ENCODE results near the gene APOH. TPM values are rescaled to one million over a fixed set of nuclear protein-coding genes. Genes with fewer than 3 reads are reported as not detected.

Gene APOH
- total RNA-seq, 2 donors from 2014 or later: 0.32 to 0.34 TPM

DNA sequence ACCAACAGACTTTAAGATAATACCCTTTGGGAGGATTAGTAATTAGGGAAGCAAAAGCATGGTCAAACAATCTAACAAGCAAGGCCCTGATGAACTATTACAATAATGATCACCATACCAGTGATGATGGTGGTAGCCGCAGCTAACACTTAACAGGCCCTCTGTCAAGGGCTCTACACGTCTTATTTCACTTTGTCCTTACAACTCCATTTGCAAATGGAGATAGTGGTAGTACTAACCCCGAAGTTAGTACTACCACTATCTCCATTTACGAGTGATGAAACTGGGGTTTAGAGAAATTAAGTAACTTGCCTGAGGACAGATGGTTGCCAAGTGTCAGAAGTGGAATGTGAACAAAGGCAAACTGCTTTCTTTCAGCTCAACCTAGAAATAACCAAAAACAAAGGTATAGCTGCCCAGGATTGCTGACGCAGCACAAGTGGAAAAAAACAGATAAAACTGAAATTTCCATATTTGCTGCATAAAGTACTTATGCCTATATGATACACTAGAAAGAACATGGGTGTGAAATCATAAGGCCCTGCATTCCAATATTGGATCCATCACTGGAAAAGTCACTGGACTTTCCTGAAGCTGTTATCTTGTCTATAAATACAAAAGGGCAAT is 61.9 kb downstream of the APOH start:
- DNase-seq: no peak
- no peak for ATAC-seq
- intact Hi-C loops (cut with DNase I): loop anchor here (5.0 to 10.0 kb wide), 5 partner anchors 733 to 933 kb away; no protein-coding TSS in a partner anchor

DNA sequence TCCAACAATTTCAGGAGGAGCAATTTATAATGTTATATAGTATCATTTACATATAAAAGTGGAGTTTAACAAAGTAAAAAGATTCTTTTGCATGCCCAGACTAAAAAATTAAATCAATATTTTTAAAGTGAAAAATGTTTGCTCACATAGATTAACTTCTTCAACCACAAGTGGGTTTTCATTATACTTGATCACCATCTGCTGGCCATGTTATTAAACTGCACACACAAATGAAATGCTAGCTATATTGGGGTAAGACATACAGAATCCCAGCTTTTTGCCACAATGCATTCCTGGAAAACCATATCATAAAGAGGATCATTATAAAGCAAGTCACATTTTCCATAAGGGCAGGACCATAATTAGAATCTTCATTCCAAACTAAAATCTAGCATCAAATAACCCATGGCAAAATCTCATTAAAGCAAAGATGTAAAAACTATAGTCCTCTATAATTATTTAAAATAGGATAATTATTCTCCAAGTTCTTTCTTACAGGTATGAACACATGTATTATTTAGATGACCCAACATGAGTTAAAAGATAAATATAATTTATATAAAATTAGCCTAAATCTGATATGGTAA is 63.6 kb downstream of the APOH start:
- intact Hi-C loops (cut with DNase I): loop anchor here (5.0 to 10.0 kb wide), 5 partner anchors 731 to 931 kb away; no protein-coding TSS in a partner anchor
- ATAC-seq (no peak), DNase-seq (no peak)

Other genes with a start within 250 kb of the APOH start
- 10 to 100 TPM; 18.9 to 21.0 TPM for gene CEP112, start 37.3 kb downstream of the APOH start, total RNA-seq
- gene PRKCA, start 73.2 kb upstream of the APOH start, total RNA-seq: 1 to 10 TPM; 6.4 to 7.7 TPM

Data from left cardiac atrium (tissue), 4 donors.